HepG2 (cell line): ENCODE measurements around the gene RASA3. TPM values are rescaled to one million over a fixed set of nuclear protein-coding genes. Genes with fewer than 3 reads are reported as not detected.

Experiments
- ATAC-seq: fragments of 200-7000 bp; cut with Tn5 transposase; 3 replicates; pipeline ENCODE4 v1.9.1; 2020; ENCODE audit warnings: mild to moderate bottlenecking, moderate library complexity
- BruUV-seq: library from RNA; stranded (reverse); fragments of 400-500 nt; replicated peaks from 2 replicates; lab custom pipeline; 2021; lab: Mats Ljungman, UMichigan
- CTCF ChIA-PET: fragments of 300-600 bp; formaldehyde crosslinking; extraction: SDS; loops from one replicate; lab custom pipeline; 2021; ENCODE audit warnings: low total read pairs, inconsistent platforms, low intra/inter-chr PET ratio; lab: Yijun Ruan, JAX
- POLR2A ChIA-PET: fragments of 350-600 bp; sonication (Branson Sonifier 250); formaldehyde crosslinking; loops from one replicate; lab custom pipeline; 2020; ENCODE audit warnings: antibody characterized with exemption, inconsistent platforms; lab: Yijun Ruan, JAX
- DNase-seq: peaks from one replicate; pipeline ENCODE4 v3.0.0-alpha.2; 2015; ENCODE audit warnings: low spot score
- FAIRE-seq: peaks from 3 replicates; lab custom pipeline; 2011; peaks lifted over from hg19 to GRCh38; lab: Jason Lieb, UNC
- H2AFZ ChIP-seq: one replicate; pipeline ENCODE4 v1.6.1; 2011; ENCODE audit warnings: low read length, inconsistent platforms
- H3K27ac ChIP-seq: fragments of 300-600 bp; 3 replicates; pipeline ENCODE4 v1.8.0; 2011; ENCODE audit warnings: mixed run types, mild to moderate bottlenecking, mixed read lengths, low read length, inconsistent platforms; ENCODE audit not compliant: insufficient read depth; ENCODE audit errors: extremely low read length
- H3K27me3 ChIP-seq, 2 experiments: fragments of 200-600 bp in 1 of 2; 2 replicates in 1 of 2; 3 replicates in 1 of 2; pipeline versions ENCODE4 v1.6.0 to v1.8.0; 2011; ENCODE audit warnings: low read length in 2 of 2, mild to moderate bottlenecking in 2 of 2, moderate library complexity in 2 of 2, inconsistent platforms in 1 of 2; ENCODE audit not compliant: insufficient read depth in 2 of 2, control insufficient read depth in 1 of 2
- H3K36me3 ChIP-seq, 2 experiments: fragments of 200-600 bp in 1 of 2; replicated peaks in 1 of 2; 2 replicates in 1 of 2; 3 replicates in 1 of 2; pipeline versions ENCODE4 v1.5.1 to v1.8.0; 2011; ENCODE audit warnings: low read length in 2 of 2, inconsistent platforms in 1 of 2; ENCODE audit not compliant: insufficient read depth in 2 of 2, control insufficient read depth in 1 of 2
- H3K4me1 ChIP-seq: 2 replicates; pipeline ENCODE4 v1.5.1; 2012; ENCODE audit warnings: low read length, inconsistent platforms; ENCODE audit not compliant: insufficient read depth
- H3K4me2 ChIP-seq: 2 replicates; pipeline ENCODE4 v1.6.0; 2011; ENCODE audit warnings: low read depth, low read length, inconsistent platforms
- H3K4me3 ChIP-seq, 3 experiments: fragments of 200-600 bp in 1 of 3; sonication (generic), shearing (Covaris generic) in 1 of 3; replicated peaks in 1 of 3; 2 replicates each; pipeline ENCODE4 v1.5.1; 2011 to 2016; ENCODE audit warnings: low read length in 3 of 3, inconsistent platforms in 2 of 3, low read depth in 2 of 3, mild to moderate bottlenecking in 2 of 3, control low read depth in 1 of 3, mixed read lengths in 1 of 3; ENCODE audit not compliant: insufficient read depth in 1 of 3
- H3K79me2 ChIP-seq: one replicate; pipeline ENCODE4 v1.6.1; 2011; ENCODE audit warnings: low read length, inconsistent platforms; ENCODE audit not compliant: insufficient read depth
- H3K9ac ChIP-seq: 2 replicates; pipeline ENCODE4 v1.6.0; 2011; ENCODE audit warnings: mild to moderate bottlenecking, low read depth, low read length, inconsistent platforms; ENCODE audit not compliant: insufficient read depth
- H3K9me3 ChIP-seq: 2 replicates; pipeline ENCODE4 v1.5.1; 2012; ENCODE audit warnings: mild to moderate bottlenecking, low read length
- H4K20me1 ChIP-seq: 2 replicates; pipeline ENCODE4 v1.6.0; 2011; ENCODE audit warnings: inconsistent platforms, mild to moderate bottlenecking, low read length, moderate library complexity; ENCODE audit not compliant: insufficient read depth
- CC2D1A ChIP-seq: sonication (generic); formaldehyde crosslinking; IDR thresholded peaks from 2 replicates; pipeline ENCODE4 v1.8.1; 2023; ENCODE audit warnings: mild to moderate bottlenecking, missing genetic modification reagents
- EZH2 ChIP-seq: conservative IDR thresholded peaks from 2 replicates; pipeline ENCODE4 v1.6.1; 2012; ENCODE audit warnings: mild to moderate bottlenecking, low read depth, low read length, moderate library complexity
- KDM2A ChIP-seq: sonication (generic); formaldehyde crosslinking; IDR thresholded peaks from 2 replicates; pipeline ENCODE4 v1.4.0; 2020; ENCODE audit warnings: low read depth, missing genetic modification reagents, borderline replicate concordance
- KDM4B ChIP-seq: sonication (generic); formaldehyde crosslinking; IDR thresholded peaks from 2 replicates; pipeline ENCODE4 v1.4.0; 2020; ENCODE audit warnings: missing genetic modification reagents
- KLF16 ChIP-seq, 2 experiments: sonication (generic) in 1 of 2; formaldehyde crosslinking in 1 of 2; IDR thresholded peaks; 2 replicates each; pipeline versions ENCODE4 v1.6.1 to v1.8.0; 2016 to 2023; ENCODE audit warnings: missing genetic modification reagents in 2 of 2, missing compliant biosample characterization in 1 of 2
- MYNN ChIP-seq: sonication (generic); formaldehyde crosslinking; IDR thresholded peaks from 2 replicates; pipeline ENCODE4 v1.4.0; 2020; ENCODE audit warnings: mild to moderate bottlenecking, low read depth, missing genetic modification reagents
- SYNCRIP ChIP-seq: fragments of 200-400 bp; formaldehyde crosslinking; IDR thresholded peaks from 2 replicates; pipeline ENCODE4 v1.6.1; 2018; ENCODE audit warnings: mild to moderate bottlenecking, low read depth, low read length; ENCODE audit not compliant: insufficient read depth
- ZNF652 ChIP-seq: IDR thresholded peaks from 2 replicates; pipeline ENCODE4 v1.6.1; 2016; ENCODE audit warnings: low read depth, borderline replicate concordance
- WGBS: methylation state at CpG from one replicate; pipeline ENCODE4 v1.1.6; 2017; ENCODE audit warnings: low lambda C conversion rate; 5-methylcytosine and 5-hydroxymethylcytosine counted together
- in situ Hi-C: cut with HindIII; loops from 2 replicates; pipeline ENCODE4 v1.10.0; 2017; ENCODE audit warnings: low pct_unique_long_range_greater_than_20kb; ENCODE audit not compliant: extremely low pct_ligation_motif_present
- intact Hi-C: fragments of 100-400 bp; cut with micrococcal nuclease; formaldehyde crosslinking; loops from one replicate; pipeline ENCODE4 v1.10.0; 2022; ENCODE audit not compliant: unreplicated experiment
- polyA plus RNA-seq, 8 experiments: library from polyadenylated mRNA; depleted of rRNA in 3 of 8; stranded (reverse) in 7 of 8; unstranded in 1 of 8; fragments of >200 nt; fragmentation: Illumina TruSeq in 4 of 8; extraction: Trizol in 4 of 8; gene quantifications; 2 replicates each; pipeline versions ENCODE4 v1.2.1 to v1.2.3, GENCODE V29; 2011 to 2016; ENCODE audit warnings: low read depth in 4 of 8, missing spikeins in 1 of 8, mixed read lengths in 1 of 8; ENCODE audit not compliant: insufficient read depth in 1 of 8
- total RNA-seq, 5 experiments: library from RNA; depleted of rRNA; stranded (reverse); fragments of >200 nt; fragmentation: Illumina TruSeq; extraction: Trizol; gene quantifications; 2 replicates each; pipeline ENCODE4 v1.2.3, GENCODE V29; 2016; ENCODE audit warnings: low read depth in 1 of 5
- TF ChIP-seq, protein P1 (sequence below): sonication (generic); formaldehyde crosslinking; IDR thresholded peaks from 2 replicates; pipeline ENCODE4 v1.5.0; 2020; ENCODE audit warnings: mild to moderate bottlenecking, missing genetic modification reagents
- TF ChIP-seq, protein P2 (sequence below): sonication (generic); formaldehyde crosslinking; IDR thresholded peaks from 2 replicates; pipeline ENCODE4 v1.5.1; 2020; ENCODE audit warnings: mild to moderate bottlenecking, moderate library complexity, missing genetic modification reagents
- TF ChIP-seq, protein P3 (sequence below): sonication (generic); IDR thresholded peaks from 2 replicates; pipeline ENCODE4 v1.6.1; 2016; ENCODE audit warnings: low read depth, borderline replicate concordance
- TF ChIP-seq, protein P4 (sequence below), 2 experiments: sonication (generic) in 1 of 2; formaldehyde crosslinking in 1 of 2; IDR thresholded peaks; 2 replicates each; pipeline versions ENCODE4 v1.4.0 to v1.6.1; 2018 to 2020; ENCODE audit warnings: missing genetic modification reagents in 2 of 2, borderline replicate concordance in 1 of 2, low read depth in 1 of 2, mild to moderate bottlenecking in 1 of 2, missing biosample characterization in 1 of 2
- TF ChIP-seq, protein P5 (sequence below): IDR thresholded peaks from 2 replicates; pipeline ENCODE4 v1.4.0; 2020; ENCODE audit warnings: mild to moderate bottlenecking, missing genetic modification reagents

Gene RASA3
- total and polyA plus RNA-seq, 2 of the 13 experiments (the other 11 are each of a cell fraction or from before 2014, with no cell fraction given), result 0.05 TPM; not detected in 1

DNA sequence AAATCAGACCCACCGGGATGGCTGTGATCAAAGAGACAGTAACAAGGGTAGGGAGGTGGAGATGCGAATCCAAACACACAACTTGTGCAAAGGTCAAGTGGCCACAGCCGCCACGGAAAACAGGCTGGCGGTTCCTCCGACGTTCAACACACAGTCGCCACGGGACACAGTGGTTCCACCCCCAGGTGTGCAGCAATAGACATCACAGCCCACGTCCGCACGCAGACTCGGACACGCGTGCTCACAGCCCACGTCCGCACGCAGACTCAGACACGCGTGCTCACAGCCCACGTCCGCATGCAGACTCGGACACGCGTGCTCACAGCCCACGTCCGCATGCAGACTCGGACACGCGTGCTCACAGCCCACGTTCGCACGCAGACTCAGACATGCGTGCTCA lies 70.1 kb downstream of the RASA3 start:
- Histone ChIP-seq H4K20me1 (no peaks in the 10 kb centered on the region), H3K27me3 (peaks cover 17 to 52% of the 10 kb centered on the region in 2 experiments), H3K27ac (no peak overlapping the region), H3K4me1 (peaks cover 18% of the 10 kb centered on the region), H3K9me3 (no peaks in the 10 kb centered on the region), H3K9ac (no peak overlapping the region), H3K36me3 (no peaks in the 10 kb centered on the region), H3K79me2 (no peaks in the 10 kb centered on the region), H2AFZ (no peak overlapping the region), H3K4me2 (no peak overlapping the region), H3K4me3 (no peak overlapping the region)
- ChIA-PET CTCF (no interaction called here), POLR2A (no interaction called here)
- FAIRE-seq, result no peak
- intact Hi-C loops, result no loop called here
- in situ Hi-C loops, result no loop called here
- 77% methylated on average over 33 of the region's 34 CpGs for WGBS
- no peak for ATAC-seq
- DNase-seq, result no peak
- BruUV-seq, result no TSS peak
- no peak for TF ChIP-seq EZH2
- no peak for TF ChIP-seq MYNN (CRISPR knock-in tag)
- TF ChIP-seq, protein P1, sequence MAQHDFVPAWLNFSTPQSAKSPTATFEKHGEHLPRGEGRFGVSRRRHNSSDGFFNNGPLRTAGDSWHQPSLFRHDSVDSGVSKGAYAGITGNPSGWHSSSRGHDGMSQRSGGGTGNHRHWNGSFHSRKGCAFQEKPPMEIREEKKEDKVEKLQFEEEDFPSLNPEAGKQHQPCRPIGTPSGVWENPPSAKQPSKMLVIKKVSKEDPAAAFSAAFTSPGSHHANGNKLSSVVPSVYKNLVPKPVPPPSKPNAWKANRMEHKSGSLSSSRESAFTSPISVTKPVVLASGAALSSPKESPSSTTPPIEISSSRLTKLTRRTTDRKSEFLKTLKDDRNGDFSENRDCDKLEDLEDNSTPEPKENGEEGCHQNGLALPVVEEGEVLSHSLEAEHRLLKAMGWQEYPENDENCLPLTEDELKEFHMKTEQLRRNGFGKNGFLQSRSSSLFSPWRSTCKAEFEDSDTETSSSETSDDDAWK (CRISPR knock-in tag), result no peak
- TF ChIP-seq, protein P2, sequence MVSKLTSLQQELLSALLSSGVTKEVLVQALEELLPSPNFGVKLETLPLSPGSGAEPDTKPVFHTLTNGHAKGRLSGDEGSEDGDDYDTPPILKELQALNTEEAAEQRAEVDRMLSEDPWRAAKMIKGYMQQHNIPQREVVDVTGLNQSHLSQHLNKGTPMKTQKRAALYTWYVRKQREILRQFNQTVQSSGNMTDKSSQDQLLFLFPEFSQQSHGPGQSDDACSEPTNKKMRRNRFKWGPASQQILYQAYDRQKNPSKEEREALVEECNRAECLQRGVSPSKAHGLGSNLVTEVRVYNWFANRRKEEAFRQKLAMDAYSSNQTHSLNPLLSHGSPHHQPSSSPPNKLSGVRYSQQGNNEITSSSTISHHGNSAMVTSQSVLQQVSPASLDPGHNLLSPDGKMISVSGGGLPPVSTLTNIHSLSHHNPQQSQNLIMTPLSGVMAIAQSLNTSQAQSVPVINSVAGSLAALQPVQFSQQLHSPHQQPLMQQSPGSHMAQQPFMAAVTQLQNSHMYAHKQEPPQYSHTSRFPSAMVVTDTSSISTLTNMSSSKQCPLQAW (CRISPR knock-in tag), result no peak
- TF ChIP-seq, protein P3, sequence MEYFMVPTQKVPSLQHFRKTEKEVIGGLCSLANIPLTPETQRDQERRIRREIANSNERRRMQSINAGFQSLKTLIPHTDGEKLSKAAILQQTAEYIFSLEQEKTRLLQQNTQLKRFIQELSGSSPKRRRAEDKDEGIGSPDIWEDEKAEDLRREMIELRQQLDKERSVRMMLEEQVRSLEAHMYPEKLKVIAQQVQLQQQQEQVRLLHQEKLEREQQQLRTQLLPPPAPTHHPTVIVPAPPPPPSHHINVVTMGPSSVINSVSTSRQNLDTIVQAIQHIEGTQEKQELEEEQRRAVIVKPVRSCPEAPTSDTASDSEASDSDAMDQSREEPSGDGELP, result no peak
- no peak for TF ChIP-seq ZNF652
- TF ChIP-seq, protein P4, sequence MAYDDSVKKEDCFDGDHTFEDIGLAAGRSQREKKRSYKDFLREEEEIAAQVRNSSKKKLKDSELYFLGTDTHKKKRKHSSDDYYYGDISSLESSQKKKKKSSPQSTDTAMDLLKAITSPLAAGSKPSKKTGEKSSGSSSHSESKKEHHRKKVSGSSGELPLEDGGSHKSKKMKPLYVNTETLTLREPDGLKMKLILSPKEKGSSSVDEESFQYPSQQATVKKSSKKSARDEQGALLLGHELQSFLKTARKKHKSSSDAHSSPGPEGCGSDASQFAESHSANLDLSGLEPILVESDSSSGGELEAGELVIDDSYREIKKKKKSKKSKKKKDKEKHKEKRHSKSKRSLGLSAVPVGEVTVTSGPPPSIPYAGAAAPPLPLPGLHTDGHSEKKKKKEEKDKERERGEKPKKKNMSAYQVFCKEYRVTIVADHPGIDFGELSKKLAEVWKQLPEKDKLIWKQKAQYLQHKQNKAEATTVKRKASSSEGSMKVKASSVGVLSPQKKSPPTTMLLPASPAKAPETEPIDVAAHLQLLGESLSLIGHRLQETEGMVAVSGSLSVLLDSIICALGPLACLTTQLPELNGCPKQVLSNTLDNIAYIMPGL (CRISPR knock-in tag; IDR thresholded peaks at IDR 0.05; ENCODE audit: borderline replicate concordance in 1 of 2, low read depth in 1 of 2), result no peak
- TF ChIP-seq KLF16 (CRISPR knock-in tag; IDR thresholded peaks at IDR 0.05), result no peak
- TF ChIP-seq SYNCRIP, result no peak
- TF ChIP-seq KDM2A, result no peak
- TF ChIP-seq KDM4B, result no peak
- TF ChIP-seq, protein P5, sequence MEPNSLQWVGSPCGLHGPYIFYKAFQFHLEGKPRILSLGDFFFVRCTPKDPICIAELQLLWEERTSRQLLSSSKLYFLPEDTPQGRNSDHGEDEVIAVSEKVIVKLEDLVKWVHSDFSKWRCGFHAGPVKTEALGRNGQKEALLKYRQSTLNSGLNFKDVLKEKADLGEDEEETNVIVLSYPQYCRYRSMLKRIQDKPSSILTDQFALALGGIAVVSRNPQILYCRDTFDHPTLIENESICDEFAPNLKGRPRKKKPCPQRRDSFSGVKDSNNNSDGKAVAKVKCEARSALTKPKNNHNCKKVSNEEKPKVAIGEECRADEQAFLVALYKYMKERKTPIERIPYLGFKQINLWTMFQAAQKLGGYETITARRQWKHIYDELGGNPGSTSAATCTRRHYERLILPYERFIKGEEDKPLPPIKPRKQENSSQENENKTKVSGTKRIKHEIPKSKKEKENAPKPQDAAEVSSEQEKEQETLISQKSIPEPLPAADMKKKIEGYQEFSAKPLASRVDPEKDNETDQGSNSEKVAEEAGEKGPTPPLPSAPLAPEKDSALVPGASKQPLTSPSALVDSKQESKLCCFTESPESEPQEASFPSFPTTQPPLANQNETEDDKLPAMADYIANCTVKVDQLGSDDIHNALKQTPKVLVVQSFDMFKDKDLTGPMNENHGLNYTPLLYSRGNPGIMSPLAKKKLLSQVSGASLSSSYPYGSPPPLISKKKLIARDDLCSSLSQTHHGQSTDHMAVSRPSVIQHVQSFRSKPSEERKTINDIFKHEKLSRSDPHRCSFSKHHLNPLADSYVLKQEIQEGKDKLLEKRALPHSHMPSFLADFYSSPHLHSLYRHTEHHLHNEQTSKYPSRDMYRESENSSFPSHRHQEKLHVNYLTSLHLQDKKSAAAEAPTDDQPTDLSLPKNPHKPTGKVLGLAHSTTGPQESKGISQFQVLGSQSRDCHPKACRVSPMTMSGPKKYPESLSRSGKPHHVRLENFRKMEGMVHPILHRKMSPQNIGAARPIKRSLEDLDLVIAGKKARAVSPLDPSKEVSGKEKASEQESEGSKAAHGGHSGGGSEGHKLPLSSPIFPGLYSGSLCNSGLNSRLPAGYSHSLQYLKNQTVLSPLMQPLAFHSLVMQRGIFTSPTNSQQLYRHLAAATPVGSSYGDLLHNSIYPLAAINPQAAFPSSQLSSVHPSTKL (CRISPR knock-in tag), result no peak
- no peak for TF ChIP-seq CC2D1A (CRISPR knock-in tag)
